ENCODE measurements around the gene ZBTB16.

DNA sequence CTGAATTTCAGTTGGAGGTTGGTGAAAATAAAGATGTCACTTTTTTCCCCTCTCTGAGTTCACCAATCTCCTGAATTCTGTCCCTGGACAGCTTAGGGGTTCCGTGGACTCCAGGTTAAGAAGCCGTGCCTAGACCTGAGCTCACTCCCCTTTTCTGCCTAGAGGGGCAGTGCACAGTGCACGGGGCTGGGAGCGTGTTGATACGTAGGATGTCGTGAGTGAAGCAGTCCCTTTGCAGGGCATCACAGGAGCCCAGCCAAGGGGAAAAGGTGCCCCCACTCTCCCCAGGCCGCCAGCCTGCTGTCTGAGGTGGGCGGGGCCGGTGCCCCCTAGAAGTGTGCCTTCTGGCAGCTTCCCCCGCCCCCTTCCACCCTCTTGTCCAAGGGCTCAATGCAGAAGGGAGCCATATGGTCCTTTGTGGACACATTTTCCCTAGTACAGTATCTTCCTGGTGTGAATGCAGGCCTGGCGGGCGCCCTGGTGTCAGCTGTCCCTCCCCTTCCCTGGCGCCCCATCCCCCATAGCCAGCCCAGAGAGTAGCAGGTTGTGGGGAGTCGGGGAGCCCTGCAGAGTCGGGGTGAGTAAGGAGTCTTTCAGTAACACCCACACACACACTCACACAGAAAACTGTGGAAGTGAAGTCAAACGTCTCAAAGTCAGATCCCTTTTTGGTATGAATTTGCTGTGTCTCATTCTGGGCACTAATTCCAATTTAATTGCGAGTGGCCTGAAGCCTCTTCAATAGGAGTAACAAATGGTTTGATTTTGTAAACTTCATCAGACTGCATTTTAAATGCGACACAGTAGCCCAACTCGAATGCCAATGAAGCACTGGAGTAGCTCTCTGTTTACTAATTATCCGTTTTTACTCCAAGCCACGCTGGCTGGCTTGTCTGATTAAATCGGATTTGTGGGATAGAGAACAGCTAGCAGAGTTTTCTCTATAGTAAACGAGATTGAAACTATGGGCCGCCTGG is 169.2 kb downstream of the ZBTB16 start:
- TF ChIP-seq, protein P1, sequence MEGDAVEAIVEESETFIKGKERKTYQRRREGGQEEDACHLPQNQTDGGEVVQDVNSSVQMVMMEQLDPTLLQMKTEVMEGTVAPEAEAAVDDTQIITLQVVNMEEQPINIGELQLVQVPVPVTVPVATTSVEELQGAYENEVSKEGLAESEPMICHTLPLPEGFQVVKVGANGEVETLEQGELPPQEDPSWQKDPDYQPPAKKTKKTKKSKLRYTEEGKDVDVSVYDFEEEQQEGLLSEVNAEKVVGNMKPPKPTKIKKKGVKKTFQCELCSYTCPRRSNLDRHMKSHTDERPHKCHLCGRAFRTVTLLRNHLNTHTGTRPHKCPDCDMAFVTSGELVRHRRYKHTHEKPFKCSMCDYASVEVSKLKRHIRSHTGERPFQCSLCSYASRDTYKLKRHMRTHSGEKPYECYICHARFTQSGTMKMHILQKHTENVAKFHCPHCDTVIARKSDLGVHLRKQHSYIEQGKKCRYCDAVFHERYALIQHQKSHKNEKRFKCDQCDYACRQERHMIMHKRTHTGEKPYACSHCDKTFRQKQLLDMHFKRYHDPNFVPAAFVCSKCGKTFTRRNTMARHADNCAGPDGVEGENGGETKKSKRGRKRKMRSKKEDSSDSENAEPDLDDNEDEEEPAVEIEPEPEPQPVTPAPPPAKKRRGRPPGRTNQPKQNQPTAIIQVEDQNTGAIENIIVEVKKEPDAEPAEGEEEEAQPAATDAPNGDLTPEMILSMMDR (IDR thresholded peaks at IDR 0.05): no peak
- TF ChIP-seq ZFX (IDR thresholded peaks at IDR 0.05; ENCODE audit: borderline replicate concordance): no peak
